Stomach smooth muscle (tissue), 2 donors: ENCODE measurements around the gene ZNF747.

Experiments
- H3K27ac ChIP-seq: one replicate; pipeline ENCODE4 v1.7.0; 2013; ENCODE audit warnings: mild to moderate bottlenecking, low read length, inconsistent platforms
- H3K27me3 ChIP-seq, 2 donors: one replicate each; pipeline ENCODE4 v1.7.0; 2013; ENCODE audit warnings: low read length in 2 of 2; ENCODE audit not compliant: insufficient read depth in 2 of 2, control insufficient read depth in 1 of 2
- H3K36me3 ChIP-seq, 2 donors: one replicate each; pipeline ENCODE4 v1.7.0; 2013; ENCODE audit warnings: low read length in 2 of 2; ENCODE audit not compliant: control insufficient read depth in 2 of 2, insufficient read depth in 2 of 2
- H3K4me1 ChIP-seq: one replicate; pipeline ENCODE4 v1.7.0; 2013; ENCODE audit warnings: low read length; ENCODE audit not compliant: control insufficient read depth, insufficient read depth
- H3K4me3 ChIP-seq, 2 donors: one replicate each; pipeline ENCODE4 v1.7.0; 2013; ENCODE audit warnings: low read length in 2 of 2
- H3K9ac ChIP-seq, 2 donors: one replicate each; pipeline ENCODE4 v1.7.0; 2013; ENCODE audit warnings: low read length in 2 of 2, mild to moderate bottlenecking in 1 of 2
- H3K9me3 ChIP-seq, 2 donors: one replicate each; pipeline ENCODE4 v1.7.0; 2013; ENCODE audit warnings: low read length in 2 of 2; ENCODE audit not compliant: control insufficient read depth in 2 of 2
- donor health status: healthy.
- donor health status: Pancreatic carcinoma.

Gene ZNF747

DNA sequence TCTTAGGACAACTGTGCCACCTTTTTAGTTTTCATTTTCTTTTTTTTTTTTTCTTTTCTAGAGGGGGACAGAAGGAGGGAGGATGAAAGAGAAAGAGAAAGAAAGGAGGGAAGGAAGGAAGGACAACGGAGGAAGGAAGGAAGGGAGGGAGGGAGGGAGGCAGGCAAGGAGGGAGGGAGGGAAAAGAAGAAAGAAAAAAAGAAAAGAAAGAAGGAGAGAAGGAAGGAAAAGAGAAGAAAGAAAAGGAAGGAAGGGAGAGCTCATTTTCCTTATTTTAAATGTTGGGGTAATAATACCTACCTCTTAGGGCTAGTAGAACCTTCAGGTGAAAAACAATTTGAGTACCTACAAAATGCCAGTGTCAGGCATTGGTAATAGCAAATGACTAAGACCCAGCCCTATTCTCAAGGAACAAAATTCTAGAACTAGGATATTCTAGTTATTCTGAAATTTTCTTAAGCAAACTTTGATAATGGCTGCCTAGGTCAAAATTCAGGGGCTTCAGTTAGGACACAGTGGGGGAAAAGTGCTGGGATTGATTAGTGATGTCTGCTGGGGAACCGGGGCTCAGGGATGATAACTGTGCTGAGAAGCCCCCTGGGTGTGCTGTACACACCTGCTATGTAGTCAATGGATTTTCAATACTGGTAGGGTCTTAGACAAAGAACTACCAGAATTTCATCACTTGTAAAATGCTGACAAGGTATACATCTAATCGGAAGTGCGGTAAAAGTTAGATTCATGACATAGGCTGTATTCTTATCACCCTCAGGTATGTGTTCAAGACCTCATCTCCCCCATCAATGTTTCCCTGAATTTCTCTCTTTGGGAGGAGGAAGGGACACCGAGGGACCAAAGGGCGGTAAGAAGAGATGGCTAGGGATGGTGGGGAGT is 31.0 kb downstream of the ZNF747 start:
- Histone ChIP-seq H3K4me3 (no peak overlapping the region), H3K36me3 (no peaks in the 10 kb centered on the region), H3K9ac (no peak overlapping the region), H3K27ac (no peak overlapping the region), H3K27me3 (no peaks in the 10 kb centered on the region), H3K9me3 (no peaks in the 10 kb centered on the region), H3K4me1 (no peaks in the 10 kb centered on the region)

DNA sequence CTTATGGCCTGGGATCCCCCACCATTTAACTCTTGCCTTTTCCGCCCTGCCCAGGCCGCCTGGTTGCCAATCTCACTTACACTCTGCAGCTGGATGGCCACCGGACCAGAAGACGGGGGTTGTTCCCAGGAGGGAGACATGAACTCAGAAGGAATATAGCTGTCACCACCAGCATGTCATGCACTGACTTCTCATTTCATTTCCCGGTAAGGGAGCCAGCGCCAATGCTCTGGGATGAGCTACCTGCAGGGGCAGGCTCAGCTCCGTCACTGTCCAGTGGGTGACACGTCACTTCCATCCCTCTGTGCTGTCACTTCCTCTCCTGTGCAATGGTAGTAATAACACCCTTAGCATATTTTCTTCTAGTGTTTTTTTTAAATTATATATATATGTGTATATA is 35.4 kb downstream of the ZNF747 start:
- peaks cover 0 to 5% of the 10 kb centered on the region in 2 donors for H3K27me3 ChIP-seq
- H3K9me3 ChIP-seq, result no peaks in the 10 kb centered on the region
- no peaks in the 10 kb centered on the region for H3K36me3 ChIP-seq
- H3K4me3 ChIP-seq, result no peak overlapping the region
- no peaks in the 10 kb centered on the region for H3K4me1 ChIP-seq
- H3K27ac ChIP-seq, result no peak overlapping the region
- H3K9ac ChIP-seq, result no peak overlapping the region

DNA sequence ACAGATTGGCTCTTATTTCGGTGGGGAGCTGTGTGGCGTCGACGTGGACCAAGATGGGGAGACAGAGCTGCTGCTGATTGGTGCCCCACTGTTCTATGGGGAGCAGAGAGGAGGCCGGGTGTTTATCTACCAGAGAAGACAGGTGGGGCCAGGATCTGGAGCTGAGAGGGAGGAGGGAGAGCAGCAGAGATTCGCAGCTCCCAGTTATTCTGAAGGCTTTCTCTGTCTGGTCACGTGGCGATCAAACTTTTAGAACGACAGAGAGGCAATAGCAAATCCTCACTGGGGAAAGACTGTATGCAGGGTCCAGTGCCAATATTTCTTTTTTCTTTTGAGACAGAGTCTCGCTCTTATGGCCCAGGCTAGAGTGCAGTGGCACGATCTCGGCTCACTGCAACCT is 39.9 kb downstream of the ZNF747 start:
- Histone ChIP-seq H3K27me3 (peaks cover 0 to 5% of the 10 kb centered on the region in 2 donors), H3K27ac (no peak overlapping the region), H3K9me3 (no peaks in the 10 kb centered on the region), H3K4me3 (no peak overlapping the region), H3K36me3 (no peaks in the 10 kb centered on the region), H3K4me1 (no peaks in the 10 kb centered on the region), H3K9ac (no peak overlapping the region)

DNA sequence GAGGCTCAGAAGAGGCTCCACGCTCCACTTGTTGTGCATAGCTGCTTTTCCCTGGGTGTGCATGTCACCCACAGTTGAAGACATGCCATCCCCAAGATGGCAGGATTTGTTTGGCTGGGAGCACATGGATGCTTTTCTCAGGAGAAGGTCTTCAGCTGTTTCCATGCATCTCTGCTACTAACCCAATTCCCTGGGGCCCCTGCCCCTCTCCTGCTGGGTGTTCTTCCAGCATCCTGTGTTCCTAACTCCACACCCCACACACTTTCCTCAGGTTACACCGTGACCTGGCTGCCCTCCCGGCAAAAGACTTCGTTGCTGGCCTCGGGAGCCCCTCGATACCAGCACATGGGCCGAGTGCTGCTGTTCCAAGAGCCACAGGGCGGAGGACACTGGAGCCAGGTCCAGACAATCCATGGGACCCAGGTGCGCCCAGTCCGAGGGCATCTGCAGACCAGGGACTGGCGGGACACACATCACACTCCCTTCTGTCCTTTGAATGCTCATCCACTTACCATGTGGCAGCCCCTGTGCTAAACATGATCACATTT is 40.6 kb downstream of the ZNF747 start:
- Histone ChIP-seq H3K9me3 (no peaks in the 10 kb centered on the region), H3K9ac (no peak overlapping the region), H3K4me1 (no peaks in the 10 kb centered on the region), H3K27ac (no peak overlapping the region), H3K36me3 (no peaks in the 10 kb centered on the region), H3K4me3 (no peak overlapping the region), H3K27me3 (peaks cover 0 to 5% of the 10 kb centered on the region in 2 donors)

DNA sequence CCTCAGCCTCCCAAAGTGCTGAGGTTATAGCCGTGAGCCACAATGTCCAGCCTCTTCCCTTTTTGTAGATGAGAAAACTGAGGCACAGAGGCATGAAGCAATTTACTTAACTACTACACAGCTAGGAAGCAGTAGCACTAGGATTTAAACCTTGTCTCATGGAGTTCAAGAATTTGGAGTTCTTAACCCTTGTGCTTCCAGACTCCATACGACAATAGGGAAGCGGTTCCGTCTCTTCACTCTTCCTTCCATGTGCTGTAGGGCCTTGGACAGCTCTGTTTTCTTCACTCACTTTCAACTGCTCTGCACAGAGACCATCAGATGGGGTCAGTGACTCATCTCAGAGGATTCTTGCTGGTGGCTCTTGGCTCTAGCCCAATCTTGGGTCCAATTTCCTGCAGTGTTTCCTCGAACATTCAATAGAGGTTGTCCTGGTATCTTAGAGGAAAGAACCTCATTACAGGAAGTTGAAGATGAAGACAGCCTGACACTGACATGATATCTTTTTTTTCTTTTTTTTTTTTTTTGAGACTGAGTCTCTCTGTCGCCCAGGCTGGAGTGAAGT is 42.8 kb downstream of the ZNF747 start:
- Histone ChIP-seq H3K4me3 (no peak overlapping the region), H3K36me3 (no peaks in the 10 kb centered on the region), H3K4me1 (no peaks in the 10 kb centered on the region), H3K9ac (no peak overlapping the region), H3K9me3 (no peaks in the 10 kb centered on the region), H3K27ac (no peak overlapping the region), H3K27me3 (peaks cover 0 to 5% of the 10 kb centered on the region in 2 donors)

DNA sequence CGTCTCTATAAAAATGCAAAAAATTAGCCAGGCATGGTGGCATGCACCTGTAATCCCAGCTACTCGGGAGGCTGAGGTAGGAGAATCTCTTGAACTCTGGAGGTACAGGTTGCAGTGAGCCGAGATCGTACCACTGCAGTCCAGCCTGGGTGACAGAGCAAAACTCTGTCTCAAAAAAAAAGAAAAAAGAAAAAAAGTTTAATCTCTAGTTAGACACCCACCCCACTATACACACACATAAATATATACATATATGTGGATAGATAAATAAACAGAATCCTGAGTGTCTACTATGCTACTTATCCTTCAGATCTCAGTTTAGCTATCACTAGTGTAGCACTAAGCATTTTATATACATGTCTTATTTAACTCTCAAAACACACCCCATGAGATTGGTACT is 43.4 kb downstream of the ZNF747 start:
- no peak overlapping the region for H3K9ac ChIP-seq
- H3K4me3 ChIP-seq, result no peak overlapping the region
- H3K27me3 ChIP-seq, result peaks cover 0 to 4% of the 10 kb centered on the region in 2 donors
- H3K4me1 ChIP-seq, result no peaks in the 10 kb centered on the region
- H3K9me3 ChIP-seq, result no peaks in the 10 kb centered on the region
- H3K27ac ChIP-seq, result no peak overlapping the region
- no peaks in the 10 kb centered on the region for H3K36me3 ChIP-seq

DNA sequence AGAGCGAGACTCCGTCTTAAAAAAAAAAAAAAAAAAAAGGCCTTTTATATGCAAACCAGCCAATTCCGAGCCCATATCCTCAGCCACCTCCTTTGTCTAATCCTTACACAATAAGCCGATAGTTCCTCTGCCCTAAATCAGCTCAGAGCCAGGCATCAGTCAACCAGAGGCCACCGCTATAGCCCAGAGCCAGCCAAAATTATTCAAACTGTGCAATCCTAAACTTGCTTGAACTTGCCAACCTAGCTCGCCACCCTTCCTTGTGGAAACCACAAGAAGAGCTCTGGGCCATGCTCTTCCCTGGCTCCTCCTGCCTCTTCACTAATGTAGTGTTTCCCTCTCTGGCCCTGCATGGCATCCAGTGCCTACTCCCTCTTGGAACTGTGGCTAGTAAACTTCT is 44.4 kb downstream of the ZNF747 start:
- Histone ChIP-seq H3K9me3 (no peaks in the 10 kb centered on the region), H3K27ac (no peak overlapping the region), H3K9ac (no peak overlapping the region), H3K36me3 (no peaks in the 10 kb centered on the region), H3K4me1 (no peaks in the 10 kb centered on the region), H3K27me3 (no peaks in the 10 kb centered on the region), H3K4me3 (no peak overlapping the region)

DNA sequence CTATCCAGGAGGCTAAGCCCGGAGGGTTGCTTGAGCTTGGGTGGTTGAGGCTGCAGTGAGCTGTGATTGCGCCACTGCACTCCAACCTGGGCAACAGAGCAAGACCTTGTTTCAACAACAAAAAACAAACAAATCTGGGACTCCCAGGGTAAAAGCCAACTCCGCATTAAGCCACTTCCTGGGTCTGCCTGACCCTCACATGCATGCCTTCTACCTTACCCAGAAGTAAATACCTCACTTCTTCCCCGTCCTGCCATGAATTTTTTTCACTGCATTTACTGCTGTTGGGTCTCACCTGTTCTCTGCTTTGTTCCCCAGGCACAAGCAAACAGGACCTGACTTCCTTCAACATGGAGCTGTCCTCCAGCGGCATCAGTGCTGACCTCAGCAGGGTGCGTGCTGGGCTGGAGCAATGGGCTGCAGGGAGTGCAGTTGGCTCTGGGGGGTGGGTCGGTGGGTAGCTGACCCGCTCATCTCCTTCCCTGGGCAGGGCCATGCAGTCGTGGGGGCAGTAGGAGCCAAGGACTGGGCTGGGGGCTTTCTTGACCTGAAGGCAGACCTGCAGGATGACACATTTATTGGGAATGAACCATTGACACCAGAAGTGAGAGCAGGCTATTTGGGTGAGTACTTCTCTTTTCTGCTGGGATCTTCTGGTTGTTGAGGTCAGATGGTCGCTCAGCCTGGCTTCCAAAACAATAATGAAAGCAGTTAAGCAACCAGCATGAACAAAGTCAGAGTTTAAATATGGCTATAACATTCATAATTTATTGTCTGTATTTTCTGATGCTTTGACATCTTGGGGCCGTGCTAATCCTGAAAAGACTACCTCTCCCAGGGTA is 45.7 kb downstream of the ZNF747 start:
- H3K9me3 ChIP-seq, result no peaks in the 10 kb centered on the region
- no peak overlapping the region for H3K4me3 ChIP-seq
- H3K4me1 ChIP-seq, result no peaks in the 10 kb centered on the region
- no peak overlapping the region for H3K27ac ChIP-seq
- H3K27me3 ChIP-seq, result no peaks in the 10 kb centered on the region
- H3K36me3 ChIP-seq, result no peaks in the 10 kb centered on the region
- no peak overlapping the region for H3K9ac ChIP-seq

DNA sequence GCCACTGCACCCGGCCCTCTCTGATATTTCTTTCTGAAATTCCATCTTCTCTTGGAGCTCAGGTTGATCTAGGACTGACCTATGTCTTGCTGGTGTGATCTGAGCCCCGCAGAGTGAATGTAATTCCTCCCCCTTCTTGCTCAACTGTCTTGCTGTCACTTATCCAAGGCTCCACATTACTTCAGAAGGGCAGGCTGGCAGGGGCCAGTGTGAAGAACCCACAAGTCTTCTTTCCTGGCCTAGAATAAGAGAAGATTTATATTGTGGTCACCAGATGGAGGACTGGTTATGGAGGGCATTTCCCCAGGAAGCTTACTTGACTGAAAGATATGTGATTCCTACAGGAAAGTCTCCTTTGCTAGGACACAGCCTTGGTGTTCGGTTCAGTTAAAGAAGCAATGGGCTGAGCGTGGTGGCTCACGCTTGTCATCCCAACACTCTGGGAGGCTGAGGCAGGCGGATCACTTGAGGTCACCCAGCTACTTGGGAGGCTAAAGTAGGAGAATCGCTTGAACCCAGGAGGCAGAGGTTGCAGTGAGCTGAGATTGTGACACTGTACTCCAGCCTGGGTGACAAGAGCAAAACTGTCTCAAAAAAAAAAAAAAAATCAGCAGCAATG is 48.7 kb downstream of the ZNF747 start:
- Histone ChIP-seq H3K27ac (no peak overlapping the region), H3K27me3 (no peaks in the 10 kb centered on the region), H3K9ac (no peak overlapping the region), H3K36me3 (no peaks in the 10 kb centered on the region), H3K4me3 (no peak overlapping the region), H3K4me1 (no peaks in the 10 kb centered on the region), H3K9me3 (no peaks in the 10 kb centered on the region)

DNA sequence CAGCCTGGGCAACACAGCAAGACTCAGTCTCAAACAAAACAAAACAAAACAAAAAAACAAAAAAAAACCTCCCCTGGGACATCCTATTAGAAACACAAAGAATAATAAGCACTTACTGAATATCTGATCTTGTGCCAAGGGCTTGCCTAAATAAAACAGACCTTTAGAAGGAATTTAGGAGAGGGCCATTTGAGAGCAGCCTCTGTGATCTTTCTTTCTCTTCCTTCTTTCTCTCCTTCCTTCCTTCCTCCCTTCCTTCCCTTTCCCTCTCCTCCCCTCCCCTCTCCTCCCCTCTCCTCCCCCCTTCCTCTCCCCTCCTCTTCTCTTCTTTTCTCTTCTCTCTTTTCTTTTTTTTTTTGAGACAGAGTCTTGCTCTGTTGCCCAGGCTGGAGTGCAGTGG is 49.8 kb downstream of the ZNF747 start:
- no peak overlapping the region for H3K9ac ChIP-seq
- H3K27me3 ChIP-seq, result no peaks in the 10 kb centered on the region
- no peaks in the 10 kb centered on the region for H3K9me3 ChIP-seq
- no peak overlapping the region for H3K4me3 ChIP-seq
- H3K4me1 ChIP-seq, result no peaks in the 10 kb centered on the region
- no peak overlapping the region for H3K27ac ChIP-seq
- H3K36me3 ChIP-seq, result no peaks in the 10 kb centered on the region
